Esophagus muscularis mucosa (tissue), 3 donors: ENCODE data around the gene ENTREP3.
"Not testable (repeated sequence)": the region's sequence is repeated elsewhere in the genome, so short reads cannot be mapped to it uniquely, and the experiment has no call there.

Experiments
- EP300 ChIP-seq: sonication (generic); formaldehyde crosslinking; IDR thresholded peaks from one replicate; pipeline ENCODE4 v1.6.1; 2017; ENCODE audit warnings: antibody characterized with exemption
- TF ChIP-seq, protein P1 (sequence below), 3 experiments: fragments of 200-600 bp in 2 of 3; fragments of 450-650 bp in 1 of 3; sonication (generic) in 2 of 3; IDR thresholded peaks; one replicate each; pipeline ENCODE4 v1.5.1; 2017 to 2019; ENCODE audit warnings: antibody characterized with exemption in 3 of 3, mild to moderate bottlenecking in 2 of 3, moderate library complexity in 1 of 3

DNA sequence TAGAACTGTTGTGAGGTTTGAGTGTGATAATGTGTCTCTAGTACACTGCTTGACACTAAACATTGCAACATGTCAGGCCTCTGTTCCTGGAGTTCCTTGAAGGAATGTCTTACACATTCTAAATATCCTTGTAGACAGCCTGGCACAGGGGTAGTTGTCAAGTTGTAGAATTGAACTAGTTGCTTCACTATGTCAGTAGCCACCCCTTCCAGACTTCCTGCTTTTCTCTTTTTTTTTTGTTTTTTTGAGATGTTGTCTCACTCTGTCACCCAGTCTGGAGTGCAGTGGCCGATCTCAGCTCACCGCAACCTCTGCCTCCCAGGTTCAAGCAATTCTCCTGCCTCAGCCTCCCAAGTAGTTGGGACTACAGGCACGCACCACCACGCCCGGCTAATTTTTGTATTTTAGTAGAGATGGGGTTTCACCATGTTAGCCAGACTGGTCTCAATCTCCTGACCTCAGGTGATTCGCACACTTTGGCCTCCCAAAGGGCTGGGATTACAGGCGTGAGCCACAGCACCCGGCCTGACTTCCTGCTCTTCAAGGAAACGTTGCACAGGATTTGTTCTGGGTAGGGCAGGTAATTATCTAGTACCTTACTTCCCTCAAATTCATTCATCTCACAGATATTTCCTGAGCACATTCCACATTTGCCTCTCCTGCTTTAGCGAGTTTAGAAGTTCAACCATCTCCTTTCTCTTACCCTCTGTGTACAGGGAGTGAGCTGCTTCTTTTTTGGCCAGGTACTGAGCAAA is 34.9 kb downstream of the ENTREP3 start:
- TF ChIP-seq, protein P1, sequence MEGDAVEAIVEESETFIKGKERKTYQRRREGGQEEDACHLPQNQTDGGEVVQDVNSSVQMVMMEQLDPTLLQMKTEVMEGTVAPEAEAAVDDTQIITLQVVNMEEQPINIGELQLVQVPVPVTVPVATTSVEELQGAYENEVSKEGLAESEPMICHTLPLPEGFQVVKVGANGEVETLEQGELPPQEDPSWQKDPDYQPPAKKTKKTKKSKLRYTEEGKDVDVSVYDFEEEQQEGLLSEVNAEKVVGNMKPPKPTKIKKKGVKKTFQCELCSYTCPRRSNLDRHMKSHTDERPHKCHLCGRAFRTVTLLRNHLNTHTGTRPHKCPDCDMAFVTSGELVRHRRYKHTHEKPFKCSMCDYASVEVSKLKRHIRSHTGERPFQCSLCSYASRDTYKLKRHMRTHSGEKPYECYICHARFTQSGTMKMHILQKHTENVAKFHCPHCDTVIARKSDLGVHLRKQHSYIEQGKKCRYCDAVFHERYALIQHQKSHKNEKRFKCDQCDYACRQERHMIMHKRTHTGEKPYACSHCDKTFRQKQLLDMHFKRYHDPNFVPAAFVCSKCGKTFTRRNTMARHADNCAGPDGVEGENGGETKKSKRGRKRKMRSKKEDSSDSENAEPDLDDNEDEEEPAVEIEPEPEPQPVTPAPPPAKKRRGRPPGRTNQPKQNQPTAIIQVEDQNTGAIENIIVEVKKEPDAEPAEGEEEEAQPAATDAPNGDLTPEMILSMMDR (IDR thresholded peaks at IDR 0.05) = not testable (repeated sequence)
- not testable (repeated sequence) for TF ChIP-seq EP300
